ENCODE measurements around the gene CLASP2.

CLASP2 gene

GRCh38 chr3:33629219-33629618 lies 88.8 kb downstream of the CLASP2 start:
- no peak for DNase-seq

DNA sequence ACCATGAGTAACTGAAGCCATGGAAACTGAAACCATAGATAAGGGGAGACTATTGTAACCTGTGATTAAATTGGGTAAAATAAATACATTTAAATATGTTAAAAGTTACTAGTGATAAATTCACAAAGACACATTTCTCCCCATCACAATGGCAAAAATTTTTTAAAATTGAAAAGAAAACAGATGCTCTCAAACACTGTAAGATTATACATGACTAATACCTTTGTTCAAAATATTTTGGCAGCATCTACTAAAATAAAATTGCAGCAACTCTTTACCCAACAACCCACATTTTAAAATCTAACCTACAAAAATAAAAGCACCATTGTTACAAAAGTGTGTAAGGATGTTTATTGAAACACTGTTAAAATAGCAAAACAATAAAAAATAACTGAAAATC lies 93.3 kb downstream of the CLASP2 start:
- DNase-seq, result no peak

- DNase-seq, result no peak
These were observed 105.0 kb downstream of the CLASP2 start for GRCh38 chr3:33613041-33613440.

GRCh38 chr3:33612607-33613006 lies 105.4 kb downstream of the CLASP2 start:
- no peak for DNase-seq

GRCh38 chr3:33602829-33603228 lies 115.2 kb downstream of the CLASP2 start:
- DNase-seq, result no peak

GRCh38 chr3:33597257-33597689 lies 120.8 kb downstream of the CLASP2 start:
- DNase-seq, result no peak

- DNase-seq, result no peak
These were observed 125.1 kb downstream of the CLASP2 start for GRCh38 chr3:33592999-33593398.

- no peak for DNase-seq
These were observed 127.5 kb downstream of the CLASP2 start for GRCh38 chr3:33590541-33590940.

DNA sequence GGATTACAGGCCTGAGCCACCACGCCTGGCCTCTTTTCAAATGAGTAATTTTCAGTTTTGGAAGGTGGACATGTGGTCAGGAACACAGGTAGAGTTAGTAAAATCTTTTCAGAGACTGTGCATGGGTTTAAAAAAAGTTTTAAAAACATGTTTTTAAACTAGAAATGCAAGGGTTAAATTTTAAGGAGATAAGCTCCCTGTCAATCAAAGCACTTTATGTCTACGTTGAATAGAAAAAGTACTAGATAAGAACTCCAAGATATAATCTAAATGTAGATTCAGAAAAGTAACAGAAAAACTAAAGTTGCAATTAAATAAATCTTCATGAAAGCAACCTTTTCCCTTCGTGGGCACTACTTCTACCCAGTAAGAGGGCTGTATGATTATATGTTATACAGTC lies 131.7 kb downstream of the CLASP2 start:
- DNase-seq, result no peak

DNA sequence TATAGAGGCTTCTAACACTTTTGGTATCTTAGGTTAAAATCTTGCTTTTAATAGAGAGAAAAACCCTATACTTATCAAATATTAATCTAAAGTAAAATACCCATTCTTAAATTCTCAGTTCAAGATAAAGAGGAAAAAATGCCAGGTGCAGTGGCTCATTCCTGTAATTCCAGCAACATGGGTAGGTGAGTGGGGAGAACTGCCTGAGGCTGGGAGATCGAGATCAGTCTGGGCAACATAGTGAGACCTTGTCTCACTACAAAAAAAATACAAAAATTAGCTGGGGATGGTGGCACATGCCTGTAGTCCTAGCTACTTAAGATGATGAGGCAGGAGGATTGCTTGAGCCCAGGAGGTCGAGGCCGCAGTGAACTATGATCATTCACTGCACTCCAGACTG lies 135.8 kb downstream of the CLASP2 start:
- DNase-seq, result no peak

GRCh38 chr3:33581666-33582065 lies 136.4 kb downstream of the CLASP2 start:
- no peak for DNase-seq

DNA sequence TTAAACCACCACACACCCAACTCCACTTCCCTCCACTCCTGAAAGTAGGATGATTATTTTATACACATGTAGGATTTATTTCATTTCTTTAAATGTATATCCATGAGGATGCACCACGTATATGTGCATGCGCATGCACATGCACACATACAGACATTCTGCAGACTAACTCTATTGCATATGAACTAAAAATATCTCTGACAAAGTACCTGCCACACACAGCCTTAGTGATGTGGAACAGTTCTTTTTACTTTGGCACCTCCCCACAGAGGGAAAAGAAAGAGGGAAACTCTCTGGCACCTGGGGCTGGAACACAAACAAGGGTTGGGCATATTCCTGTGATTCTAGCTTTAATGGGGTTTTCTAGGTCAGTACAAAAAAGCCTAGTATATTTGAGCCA lies 138.2 kb downstream of the CLASP2 start:
- DNase-seq, result no peak

GRCh38 chr3:33579178-33579510 lies 138.9 kb downstream of the CLASP2 start:
- DNase-seq, result no peak

DNA sequence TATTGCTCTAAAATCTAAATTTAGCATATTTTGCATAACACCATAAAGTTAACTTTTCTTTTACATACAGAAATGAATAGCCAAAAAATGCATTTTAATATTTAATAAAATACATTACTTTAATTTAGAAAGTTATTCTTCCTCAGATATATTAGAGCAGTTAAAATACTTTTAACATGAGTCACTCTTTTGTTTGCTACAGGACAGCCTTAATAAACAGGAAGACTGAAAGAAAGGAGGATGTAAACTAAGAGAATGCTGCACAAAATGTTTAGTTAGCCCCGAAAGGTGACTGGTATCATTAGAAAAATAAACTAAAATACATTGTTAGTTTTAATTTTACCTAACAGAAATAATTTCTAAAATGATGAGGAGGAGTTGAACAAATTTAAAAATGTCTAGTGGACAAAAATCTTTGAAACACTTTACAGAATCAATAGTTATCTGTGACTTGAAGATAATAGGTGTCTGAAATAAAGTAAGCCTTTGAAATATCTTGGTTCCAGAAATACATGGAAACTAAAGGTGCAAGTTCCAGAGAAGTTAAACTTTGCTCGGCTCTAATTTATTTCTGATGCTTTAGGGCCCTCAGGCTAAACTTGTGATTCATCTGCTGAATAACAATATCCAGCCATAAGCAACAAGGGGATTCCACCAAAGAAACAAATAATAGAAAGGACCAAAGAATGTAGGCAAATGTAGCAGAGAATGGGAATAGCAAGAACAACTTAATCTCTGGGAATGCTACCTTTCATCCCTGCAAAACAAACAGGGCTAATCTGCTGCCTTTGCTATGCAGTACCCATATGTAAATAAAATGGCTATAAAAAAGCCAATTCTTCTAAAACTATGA lies 139.5 kb downstream of the CLASP2 start:
- no peak for DNase-seq

DNA sequence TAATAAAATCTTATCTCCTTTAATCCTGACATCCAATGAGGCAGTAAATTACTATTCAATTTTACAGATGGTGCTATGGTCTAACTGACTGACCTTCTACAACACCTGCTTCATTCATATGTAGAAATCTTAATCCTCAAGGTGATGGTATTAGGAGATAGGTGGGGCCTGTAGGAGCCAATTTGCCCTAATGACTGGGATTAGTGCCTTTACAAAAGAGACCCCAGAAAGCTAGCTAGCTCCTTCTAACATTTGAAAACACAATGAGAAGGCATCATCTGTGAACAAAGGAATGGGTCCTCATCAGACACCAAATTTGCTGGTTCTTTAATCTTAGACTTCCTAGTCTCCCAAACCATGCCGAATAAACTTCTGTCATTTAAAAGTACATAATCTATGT lies 140.5 kb downstream of the CLASP2 start:
- DNase-seq, result no peak

DNA sequence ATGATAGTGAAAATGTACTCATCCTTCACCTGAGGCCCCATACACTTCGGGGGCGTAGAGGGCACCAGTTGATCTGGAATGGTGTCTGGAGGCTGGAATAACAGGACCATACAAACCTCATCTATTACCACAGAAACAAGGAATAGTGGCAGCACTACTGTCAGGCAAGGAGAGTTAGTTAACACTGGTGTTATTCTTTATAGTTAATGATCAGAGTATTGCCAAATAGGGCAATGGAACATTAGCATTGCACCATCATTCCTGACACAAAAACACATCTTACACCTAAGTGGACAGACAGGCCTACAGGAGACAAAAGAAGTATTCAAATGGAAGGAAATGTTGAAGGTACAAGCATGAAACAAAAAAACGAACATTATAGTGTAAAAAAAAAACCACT lies 140.9 kb downstream of the CLASP2 start:
- DNase-seq, result no peak

DNA sequence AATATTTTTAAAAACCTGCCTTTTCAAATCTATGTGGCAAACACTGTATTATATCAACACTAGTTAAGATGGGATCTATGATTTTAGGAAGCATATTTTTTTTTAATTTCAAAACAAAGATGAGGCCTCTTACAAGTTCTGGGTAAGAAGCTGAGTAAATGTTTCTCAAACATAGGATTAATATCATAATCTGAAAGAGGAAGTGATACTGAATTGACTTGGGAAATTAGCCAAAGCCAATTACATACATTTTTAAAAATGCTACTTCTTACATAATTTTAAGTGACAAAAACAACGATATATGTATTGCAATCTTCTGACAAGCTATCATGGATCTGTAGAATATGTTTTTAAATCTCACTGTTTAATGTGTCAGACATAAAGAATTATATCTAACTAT lies 142.7 kb downstream of the CLASP2 start:
- DNase-seq, result peak; percentile 23

- DNase-seq, result no peak
These were observed 160.2 kb downstream of the CLASP2 start for GRCh38 chr3:33557829-33558228.

GRCh38 chr3:33557279-33557678 lies 160.8 kb downstream of the CLASP2 start:
- no peak for DNase-seq

- DNase-seq, result no peak
These were observed 171.0 kb downstream of the CLASP2 start for GRCh38 chr3:33547101-33547500.

GRCh38 chr3:33544126-33544525 lies 173.9 kb downstream of the CLASP2 start:
- no peak for DNase-seq

- no peak for DNase-seq
These were observed 174.5 kb downstream of the CLASP2 start for GRCh38 chr3:33543601-33544000.

GRCh38 chr3:33541918-33542317 lies 176.1 kb downstream of the CLASP2 start:
- DNase-seq, result no peak

- DNase-seq, result no peak
These were observed 179.2 kb downstream of the CLASP2 start for GRCh38 chr3:33538678-33539339.

DNA sequence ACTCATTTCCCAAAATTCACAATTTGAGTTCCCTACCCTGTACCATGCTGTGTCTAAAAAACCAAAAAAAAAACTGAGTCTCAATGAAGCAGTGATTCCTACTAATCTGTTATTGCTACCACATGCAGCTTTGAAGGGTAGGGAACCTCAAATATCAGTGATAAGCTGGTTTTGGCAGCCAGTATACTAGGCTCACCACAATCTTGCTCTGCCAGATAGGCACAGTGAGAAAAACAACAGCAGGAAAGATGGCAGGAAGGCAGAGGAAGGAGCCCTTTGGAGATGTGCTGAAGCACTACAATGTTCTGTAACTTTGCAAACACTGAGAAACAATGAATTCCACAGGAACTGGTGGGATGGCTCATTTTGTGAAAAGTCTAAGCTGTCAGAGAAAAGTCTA lies 180.9 kb downstream of the CLASP2 start:
- no peak for DNase-seq
